Erythroblast (primary cell): ENCODE data around the gene GLT8D2.

Experiments
- GATA1 ChIP-seq: IDR thresholded peaks from 2 replicates; pipeline ENCODE4 v1.6.1; 2011; ENCODE audit warnings: low read depth, mild to moderate bottlenecking, control low read depth, low read length, moderate library complexity
- POLR2A ChIP-seq: IDR thresholded peaks from 2 replicates; pipeline ENCODE4 v1.6.1; 2011; ENCODE audit warnings: mild to moderate bottlenecking, low read length

GRCh38 chr12:104011253-104011652 lies 38.7 kb downstream of the GLT8D2 start:
- no peak for TF ChIP-seq POLR2A
- no peak for TF ChIP-seq GATA1
